GM19438 (cell line): ENCODE measurements around the gene SNAP29.
"Not testable (repeated sequence)": the region's sequence is repeated elsewhere in the genome, so short reads cannot be mapped to it uniquely, and the experiment has no call there.

Source experiments
- ATAC-seq: cut with Tn5 transposase; IDR thresholded peaks from one replicate; pipeline ENCODE4 v1.9.1; 2021; ENCODE audit warnings: low read depth; ENCODE audit not compliant: unreplicated experiment

SNAP29 gene

GRCh38 chr22:20890975-20891374, 32.2 kb downstream of the SNAP29 start:
- ATAC-seq, result no peak

DNA sequence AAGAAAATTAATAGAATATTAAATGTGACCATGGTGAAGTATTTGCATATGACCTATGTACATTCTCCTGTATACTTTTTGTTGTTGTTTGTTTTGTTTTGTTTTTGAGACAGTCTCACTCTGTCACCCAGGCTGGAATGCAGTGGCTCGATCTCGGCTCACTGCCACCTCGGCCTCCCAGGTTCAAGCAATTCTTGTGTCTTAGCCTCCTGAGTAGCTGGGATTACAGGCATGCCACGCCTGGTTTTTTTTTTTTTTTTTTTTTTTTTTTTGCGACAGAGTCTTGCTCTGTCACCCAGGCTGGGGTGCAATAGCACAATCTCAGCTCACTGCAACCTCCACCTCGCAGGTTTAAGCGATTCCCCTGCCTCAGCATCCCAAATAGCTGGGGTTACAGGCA, 38.9 kb downstream of the SNAP29 start:
- ATAC-seq, result not testable (repeated sequence)

- no peak for ATAC-seq
Measured at GRCh38 chr22:20899827-20900423, 41.1 kb downstream of the SNAP29 start.

DNA sequence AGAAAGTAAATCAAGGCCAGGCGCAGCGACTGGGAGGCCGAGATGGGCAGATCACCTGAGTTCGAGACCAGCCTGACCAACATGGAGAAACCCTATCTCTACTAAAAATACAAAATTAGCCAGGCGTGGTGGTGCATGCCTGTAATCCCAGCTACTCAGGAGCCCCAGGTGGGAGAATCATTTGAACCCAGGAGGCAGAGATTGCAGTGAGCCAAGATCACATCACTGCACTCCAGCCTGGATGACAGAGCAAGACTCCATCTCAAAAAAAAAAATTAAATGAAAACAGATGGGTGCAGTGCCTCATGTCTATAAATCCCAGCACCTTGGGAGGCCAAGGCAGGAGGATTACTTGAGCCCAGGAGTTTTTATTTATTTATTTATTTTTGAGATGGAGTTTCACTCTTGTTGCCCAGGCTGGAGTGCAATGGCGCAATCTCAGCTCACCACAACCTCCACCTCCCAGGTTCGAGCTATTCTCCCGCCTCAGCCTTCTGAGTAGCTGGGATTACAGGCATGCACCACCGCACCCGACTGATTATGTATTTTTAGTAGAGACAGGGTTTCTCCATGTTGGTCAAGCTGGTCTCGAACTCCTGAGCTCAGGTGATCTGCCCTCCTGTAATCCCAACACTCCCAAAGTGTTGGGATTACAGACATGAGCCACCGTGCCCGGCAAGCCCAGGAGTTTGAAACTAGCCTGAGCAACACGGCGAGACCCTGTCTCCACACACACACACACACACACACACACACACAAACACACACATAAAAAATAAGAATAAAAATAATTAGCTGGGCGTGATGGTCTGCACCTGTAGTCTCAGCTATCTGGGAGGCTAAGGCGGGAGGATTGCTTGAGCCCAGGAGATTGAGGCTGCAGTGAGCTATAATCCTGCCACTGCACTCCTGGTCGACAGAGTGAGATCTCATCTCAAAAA, 42.6 kb downstream of the SNAP29 start:
- ATAC-seq, result not testable (repeated sequence)

DNA sequence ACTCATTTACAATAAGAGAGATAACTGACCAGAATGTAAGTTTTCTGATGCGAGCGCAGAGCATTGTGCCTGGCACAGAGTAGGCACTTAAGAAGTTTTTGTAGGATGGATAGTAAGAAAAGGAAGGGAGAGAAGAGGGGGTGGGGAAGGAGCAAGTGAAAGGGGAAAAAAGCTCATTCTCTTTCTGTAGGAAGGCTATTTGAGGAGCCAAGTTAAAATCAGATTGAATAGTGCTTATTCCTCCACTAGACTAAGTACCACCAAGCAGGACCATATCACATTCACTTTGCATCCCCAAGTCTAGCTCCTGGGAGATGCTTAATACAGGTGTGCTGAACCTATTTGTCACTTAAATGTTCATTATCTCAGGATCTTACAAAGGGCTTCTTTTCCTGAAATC, 44.3 kb downstream of the SNAP29 start:
- no peak for ATAC-seq

GRCh38 chr22:20904008-20904979, 45.5 kb downstream of the SNAP29 start:
- no peak for ATAC-seq

DNA sequence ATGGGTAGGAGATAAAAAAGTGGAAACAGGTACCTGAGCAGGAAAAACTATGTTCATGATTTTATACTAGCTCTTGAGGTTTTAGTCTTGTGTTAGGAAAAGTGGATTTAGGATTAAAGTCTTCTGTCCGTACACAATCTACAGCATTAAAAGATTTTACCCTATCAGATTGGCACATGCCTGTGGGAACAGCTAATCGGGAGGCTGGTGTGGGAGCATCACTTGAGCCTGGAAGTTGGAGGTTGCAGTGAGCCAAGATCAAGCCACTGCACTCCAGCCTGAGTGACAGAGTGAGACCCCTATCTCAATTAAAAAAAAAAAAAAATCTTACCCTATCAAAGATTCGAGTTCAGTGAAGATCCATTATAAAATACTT, 46.2 kb downstream of the SNAP29 start:
- no peak for ATAC-seq

DNA sequence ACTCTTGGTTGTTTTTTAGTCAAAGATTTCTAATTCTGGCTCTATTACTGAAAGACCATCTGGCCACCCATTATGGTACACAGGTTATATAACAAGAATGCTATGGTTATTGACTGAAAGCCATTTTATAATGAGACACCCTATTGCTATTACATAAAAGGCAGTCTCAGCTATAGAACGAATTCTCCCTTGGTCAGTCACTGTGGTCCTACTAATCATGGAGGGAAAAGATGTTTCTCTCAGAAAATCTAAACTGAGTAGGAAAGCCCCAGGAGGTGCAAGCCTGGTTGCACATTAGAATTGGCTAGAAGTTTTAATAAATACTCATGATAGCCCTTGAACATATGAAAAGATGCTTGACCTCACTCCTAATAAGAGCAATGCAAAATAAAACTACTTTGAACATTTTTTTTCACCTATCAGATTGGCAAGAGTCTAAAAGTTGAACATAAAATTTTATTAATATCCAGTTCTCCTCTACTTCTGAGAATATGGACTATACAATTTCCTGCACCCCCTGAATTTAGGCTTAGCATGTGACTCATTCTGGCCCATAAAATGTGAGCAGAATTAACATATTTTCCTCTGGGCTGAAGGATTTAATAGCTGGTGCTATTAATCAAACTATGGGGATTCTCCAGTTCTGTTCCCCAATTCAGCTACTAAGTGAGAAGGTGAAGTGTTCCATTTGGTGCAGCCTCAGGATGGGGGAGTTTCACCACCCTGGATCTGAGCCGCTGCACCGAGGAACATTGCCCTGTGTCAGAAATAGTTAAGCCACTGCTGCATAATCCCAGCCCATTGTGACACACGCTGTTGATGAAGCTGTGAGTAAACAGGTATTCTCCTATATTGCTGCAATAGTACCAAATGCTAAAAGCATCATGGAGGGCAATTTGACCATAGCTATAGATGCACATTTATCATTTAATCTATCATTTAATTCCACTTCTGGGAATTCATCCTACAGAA, 46.9 kb downstream of the SNAP29 start:
- ATAC-seq, result no peak

DNA sequence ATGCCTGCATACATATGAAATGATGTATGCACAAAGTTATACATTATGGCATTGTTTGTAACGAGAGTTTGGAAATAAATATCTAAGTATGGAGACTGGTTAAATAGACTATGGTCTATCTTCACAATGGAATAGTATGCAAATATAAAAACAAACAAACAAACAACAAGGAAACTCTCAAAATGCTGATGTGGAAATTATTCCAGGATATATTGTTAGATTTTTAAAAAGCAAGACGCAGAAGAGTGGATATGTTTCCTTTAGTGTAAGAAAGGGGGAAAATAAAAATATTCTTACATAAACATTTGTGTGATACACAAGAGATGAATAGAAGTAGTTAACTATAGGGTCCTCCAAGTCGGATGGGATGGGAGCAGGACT, 47.6 kb downstream of the SNAP29 start:
- ATAC-seq, result no peak

- not testable (repeated sequence) for ATAC-seq
Measured at GRCh38 chr22:20908717-20909116, 49.9 kb downstream of the SNAP29 start.

GRCh38 chr22:20909543-20910303, 50.9 kb downstream of the SNAP29 start:
- no peak for ATAC-seq

GRCh38 chr22:20912494-20912893, 53.7 kb downstream of the SNAP29 start:
- ATAC-seq, result no peak

- peak; percentile 91 for ATAC-seq
Measured at GRCh38 chr22:20916916-20917810, 58.4 kb downstream of the SNAP29 start, which contains the start of gene CRKL. Gene CRKL, plus strand, starts transcription at chr22:20917407. Its CDS starts 528 bp downstream, at chr22:20917935.

DNA sequence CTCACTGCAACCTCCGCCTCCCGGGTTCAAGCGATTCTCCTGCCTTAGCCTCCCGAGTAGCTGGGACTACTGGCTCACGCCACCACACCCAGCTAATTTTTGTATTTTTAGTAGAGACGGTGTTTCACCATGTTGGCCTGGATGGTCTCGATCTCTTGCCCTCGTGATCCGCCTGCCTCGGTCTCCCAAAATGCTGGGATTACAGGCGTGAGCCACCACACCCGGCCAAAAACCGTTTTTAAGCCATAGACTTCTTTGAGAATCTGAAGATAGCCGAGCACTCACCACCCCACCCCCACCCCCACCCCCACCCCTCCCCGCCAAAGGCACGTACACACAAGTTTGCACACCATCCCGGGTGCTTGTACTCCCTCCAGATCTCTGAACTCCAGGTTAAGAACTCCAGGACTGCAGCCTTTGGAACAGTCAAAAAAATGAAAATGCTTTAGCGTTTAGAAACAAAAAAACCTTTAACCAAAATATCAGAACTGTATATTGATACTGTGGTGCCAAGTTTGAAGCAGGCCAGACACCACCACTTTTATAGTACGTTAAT, 59.9 kb downstream of the SNAP29 start:
- ATAC-seq, result no peak

GRCh38 chr22:20919718-20920117, 60.9 kb downstream of the SNAP29 start:
- no peak for ATAC-seq

GRCh38 chr22:20920881-20921203, 62.0 kb downstream of the SNAP29 start:
- no peak for ATAC-seq

DNA sequence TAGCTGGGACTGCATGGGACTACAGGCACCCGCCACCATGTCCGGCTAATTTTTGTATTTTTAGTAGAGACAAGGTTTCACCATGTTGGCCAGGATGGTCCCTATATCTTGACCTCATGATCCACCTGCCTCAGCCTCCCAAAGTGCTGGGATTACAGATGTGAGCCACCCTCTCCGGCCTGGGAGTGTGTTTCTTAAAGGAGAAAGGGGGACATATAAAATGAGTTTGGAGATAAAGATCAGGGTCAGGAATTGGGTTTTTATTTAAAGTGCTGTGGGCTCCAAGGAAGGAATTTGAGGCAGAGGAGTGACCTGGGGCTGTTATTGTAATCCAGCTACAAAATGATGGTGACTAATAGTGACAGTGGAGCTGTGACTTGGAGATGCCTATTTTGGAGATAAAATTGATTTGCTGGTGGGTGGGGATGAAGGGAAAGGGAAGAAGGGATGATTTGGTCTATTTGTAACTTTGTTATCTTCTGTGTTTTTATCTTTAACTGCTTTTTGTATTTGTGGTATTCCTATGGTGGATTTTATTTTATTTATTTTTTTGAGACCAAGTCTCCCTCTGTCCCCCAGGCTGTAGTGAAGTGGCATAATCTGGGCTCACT, 63.4 kb downstream of the SNAP29 start:
- ATAC-seq, result no peak
